Measurements from ENCODE around the gene LYST. TPM values are rescaled to one million over a fixed set of nuclear protein-coding genes. Genes with fewer than 3 reads are reported as not detected.

LYST gene
- total and polyA plus RNA-seq, 2 experiments from 2014 or later: 3.0 to 6.1 TPM

DNA sequence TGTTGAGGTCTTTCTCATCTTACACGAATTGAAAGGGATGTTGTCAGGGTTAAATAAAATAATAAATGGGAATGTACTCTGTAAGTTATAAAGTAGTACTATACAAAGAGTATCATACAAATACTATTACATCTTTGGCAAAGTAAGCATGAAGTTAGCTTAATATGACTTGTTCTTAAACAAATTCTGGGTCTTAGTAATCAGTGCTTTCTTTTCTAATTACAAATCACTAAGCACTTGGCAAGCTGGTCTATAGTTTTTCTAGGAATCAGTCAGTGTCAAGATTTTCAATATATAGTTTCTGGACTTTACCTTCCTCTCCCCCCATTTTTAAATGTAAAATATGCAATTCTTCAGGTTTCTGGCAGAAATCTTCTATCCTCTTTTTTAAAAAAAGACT lies 6.9 kb downstream of the LYST start:
- TF ChIP-seq, protein P1, sequence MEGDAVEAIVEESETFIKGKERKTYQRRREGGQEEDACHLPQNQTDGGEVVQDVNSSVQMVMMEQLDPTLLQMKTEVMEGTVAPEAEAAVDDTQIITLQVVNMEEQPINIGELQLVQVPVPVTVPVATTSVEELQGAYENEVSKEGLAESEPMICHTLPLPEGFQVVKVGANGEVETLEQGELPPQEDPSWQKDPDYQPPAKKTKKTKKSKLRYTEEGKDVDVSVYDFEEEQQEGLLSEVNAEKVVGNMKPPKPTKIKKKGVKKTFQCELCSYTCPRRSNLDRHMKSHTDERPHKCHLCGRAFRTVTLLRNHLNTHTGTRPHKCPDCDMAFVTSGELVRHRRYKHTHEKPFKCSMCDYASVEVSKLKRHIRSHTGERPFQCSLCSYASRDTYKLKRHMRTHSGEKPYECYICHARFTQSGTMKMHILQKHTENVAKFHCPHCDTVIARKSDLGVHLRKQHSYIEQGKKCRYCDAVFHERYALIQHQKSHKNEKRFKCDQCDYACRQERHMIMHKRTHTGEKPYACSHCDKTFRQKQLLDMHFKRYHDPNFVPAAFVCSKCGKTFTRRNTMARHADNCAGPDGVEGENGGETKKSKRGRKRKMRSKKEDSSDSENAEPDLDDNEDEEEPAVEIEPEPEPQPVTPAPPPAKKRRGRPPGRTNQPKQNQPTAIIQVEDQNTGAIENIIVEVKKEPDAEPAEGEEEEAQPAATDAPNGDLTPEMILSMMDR (IDR thresholded peaks at IDR 0.05; ENCODE audit: poor library complexity): no peak
- TF ChIP-seq EZH2 (IDR thresholded peaks at IDR 0.05; ENCODE audit: borderline replicate concordance) (no peak), EZH2phosphoT487 (IDR thresholded peaks at IDR 0.05; ENCODE audit: low read depth, severe bottlenecking, unreplicated experiment) (no peak)
- Histone ChIP-seq H3K27me3 (no peaks in the 10 kb centered on the region), H2AFZ (no peak overlapping the region), H3K4me3 (no peak overlapping the region), H3K9me2 (replicated peaks; ENCODE audit: insufficient read depth) (no peaks in the 10 kb centered on the region), H3K4me2 (no peak overlapping the region), H3K36me3 (replicated peaks; ENCODE audit: insufficient read depth, low read depth) (no peaks in the 10 kb centered on the region), H4K20me1 (ENCODE audit: insufficient read depth, poor library complexity, severe bottlenecking) (no peaks in the 10 kb centered on the region), H3K9me3 (ENCODE audit: low read depth) (no peaks in the 10 kb centered on the region), H3K79me2 (peaks cover 42% of the 10 kb centered on the region), H3K27ac (no peak overlapping the region), H3K4me1 (ENCODE audit: insufficient read depth) (peaks cover 1% of the 10 kb centered on the region)
- no peak for DNase-seq (ENCODE audit: low spot score)
- WGBS (ENCODE audit: low lambda C conversion rate, missing lambda C conversion rate): 66% methylated on average over 1 of the region's 1 CpG

DNA sequence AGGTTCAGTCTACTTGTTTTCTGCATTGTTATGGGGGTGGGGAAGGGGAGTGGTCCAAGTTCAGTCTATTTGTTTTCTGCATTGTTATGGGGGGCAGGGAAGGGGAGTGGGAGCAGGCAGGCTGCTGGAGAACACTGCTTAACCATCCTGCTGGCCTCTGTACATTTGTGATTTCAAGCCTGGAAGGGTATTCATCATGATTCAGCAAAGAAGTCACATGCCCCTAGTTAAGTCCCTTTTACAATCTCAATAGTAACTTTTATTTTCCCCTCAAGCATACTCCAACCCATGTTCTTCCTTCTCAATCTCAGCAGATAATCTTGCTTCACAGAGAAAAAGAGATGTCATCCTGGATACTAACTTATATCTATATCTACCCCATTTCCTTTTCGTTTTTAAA lies 7.9 kb downstream of the LYST start:
- TF ChIP-seq EZH2phosphoT487 (IDR thresholded peaks at IDR 0.05; ENCODE audit: low read depth, severe bottlenecking, unreplicated experiment) (no peak), EZH2 (IDR thresholded peaks at IDR 0.05; ENCODE audit: borderline replicate concordance) (no peak)
- TF ChIP-seq, protein P1 (IDR thresholded peaks at IDR 0.05; ENCODE audit: poor library complexity): no peak
- H3K4me3 ChIP-seq: no peak overlapping the region
- H2AFZ ChIP-seq: no peak overlapping the region
- H3K27me3 ChIP-seq: no peaks in the 10 kb centered on the region
- no peaks in the 10 kb centered on the region for H3K9me3 ChIP-seq (ENCODE audit: low read depth)
- DNase-seq (ENCODE audit: low spot score): no peak
- H3K9me2 ChIP-seq (replicated peaks; ENCODE audit: insufficient read depth): no peaks in the 10 kb centered on the region
- H3K27ac ChIP-seq: no peak overlapping the region
- peaks cover 31% of the 10 kb centered on the region for H3K79me2 ChIP-seq
- H3K36me3 ChIP-seq (replicated peaks; ENCODE audit: insufficient read depth, low read depth): no peaks in the 10 kb centered on the region
- no peak overlapping the region for H3K4me2 ChIP-seq
- H4K20me1 ChIP-seq (ENCODE audit: insufficient read depth, poor library complexity, severe bottlenecking): no peaks in the 10 kb centered on the region
- H3K4me1 ChIP-seq (ENCODE audit: insufficient read depth): no peaks in the 10 kb centered on the region
- WGBS (ENCODE audit: low lambda C conversion rate, missing lambda C conversion rate): 90% methylated on average over 1 of the region's 1 CpG

DNA sequence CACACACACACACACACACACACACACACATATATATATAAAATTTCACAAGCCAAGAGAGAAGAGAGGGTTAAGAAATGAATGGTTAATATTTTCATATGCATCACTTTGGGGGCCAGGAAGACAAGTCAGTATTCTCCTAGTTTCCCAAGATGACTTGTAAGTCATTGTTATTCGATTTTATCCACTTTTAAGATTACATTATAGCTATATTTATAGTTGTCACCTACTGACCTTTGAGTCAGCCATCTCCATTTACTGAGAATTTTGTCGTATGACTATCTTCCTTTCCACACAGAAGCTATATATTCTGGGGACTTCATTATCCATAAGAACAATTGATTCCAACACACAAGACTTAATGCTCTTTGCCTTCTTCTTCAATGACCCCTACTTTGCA lies 8.9 kb downstream of the LYST start:
- Histone ChIP-seq H3K27me3 (no peaks in the 10 kb centered on the region), H3K36me3 (replicated peaks; ENCODE audit: insufficient read depth, low read depth) (no peaks in the 10 kb centered on the region), H3K79me2 (peaks cover 21% of the 10 kb centered on the region), H3K9me2 (replicated peaks; ENCODE audit: insufficient read depth) (no peaks in the 10 kb centered on the region), H3K4me2 (no peak overlapping the region), H3K9me3 (ENCODE audit: low read depth) (no peaks in the 10 kb centered on the region), H3K4me3 (no peak overlapping the region), H4K20me1 (ENCODE audit: insufficient read depth, poor library complexity, severe bottlenecking) (no peaks in the 10 kb centered on the region), H3K27ac (no peak overlapping the region), H3K4me1 (ENCODE audit: insufficient read depth) (no peaks in the 10 kb centered on the region), H2AFZ (no peak overlapping the region)
- TF ChIP-seq, protein P1 (IDR thresholded peaks at IDR 0.05; ENCODE audit: poor library complexity): no peak
- 96% methylated on average over 2 of the region's 2 CpGs for WGBS (ENCODE audit: low lambda C conversion rate, missing lambda C conversion rate)
- DNase-seq (ENCODE audit: low spot score): no peak

DNA sequence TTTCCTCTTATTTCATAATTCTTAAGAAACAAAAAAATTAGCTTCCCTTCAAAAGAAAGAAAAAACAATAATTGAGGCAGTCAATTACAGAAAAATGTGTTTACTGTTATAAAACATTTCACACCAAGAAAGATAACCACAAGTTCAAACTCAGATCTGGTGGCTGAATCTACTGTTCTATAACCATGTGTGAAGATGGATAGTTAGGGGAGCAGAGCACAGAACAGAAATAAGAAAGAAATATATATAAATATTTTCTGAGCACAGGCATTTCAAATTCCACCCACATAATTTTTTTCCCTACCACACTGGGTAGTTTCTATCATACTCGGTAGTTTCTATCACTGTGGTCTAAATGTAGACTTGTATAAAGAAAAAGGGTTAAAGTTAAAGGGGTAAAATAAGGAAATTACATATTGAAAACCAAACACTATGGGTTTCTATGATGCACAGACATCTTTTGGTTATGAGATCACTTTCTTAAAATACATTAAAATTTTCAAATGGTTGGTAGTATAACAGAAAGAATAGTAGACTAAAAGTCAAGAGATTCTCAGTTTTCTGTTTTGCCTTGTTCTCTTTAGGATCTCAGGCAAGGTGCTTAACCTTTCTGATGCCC lies 10.8 kb downstream of the LYST start:
- no peak overlapping the region for H2AFZ ChIP-seq
- 94% methylated on average over 1 of the region's 1 CpG for WGBS (ENCODE audit: low lambda C conversion rate, missing lambda C conversion rate)
- no peaks in the 10 kb centered on the region for H3K36me3 ChIP-seq (replicated peaks; ENCODE audit: insufficient read depth, low read depth)
- H3K4me1 ChIP-seq (ENCODE audit: insufficient read depth): no peaks in the 10 kb centered on the region
- H4K20me1 ChIP-seq (ENCODE audit: insufficient read depth, poor library complexity, severe bottlenecking): no peaks in the 10 kb centered on the region
- no peak overlapping the region for H3K27ac ChIP-seq
- no peak for DNase-seq (ENCODE audit: low spot score)
- H3K4me2 ChIP-seq: no peak overlapping the region
- peaks cover 8% of the 10 kb centered on the region for H3K79me2 ChIP-seq
- TF ChIP-seq, protein P1 (IDR thresholded peaks at IDR 0.05; ENCODE audit: poor library complexity): no peak
- TF ChIP-seq EZH2 (IDR thresholded peaks at IDR 0.05; ENCODE audit: borderline replicate concordance): no peak
- no peak for TF ChIP-seq EZH2phosphoT487 (IDR thresholded peaks at IDR 0.05; ENCODE audit: low read depth, severe bottlenecking, unreplicated experiment)
- no peaks in the 10 kb centered on the region for H3K9me3 ChIP-seq (ENCODE audit: low read depth)
- no peaks in the 10 kb centered on the region for H3K9me2 ChIP-seq (replicated peaks; ENCODE audit: insufficient read depth)
- no peak overlapping the region for H3K4me3 ChIP-seq
- no peaks in the 10 kb centered on the region for H3K27me3 ChIP-seq

Data from hepatocyte (in vitro differentiated cells).